NCI-H69 (cell line): ENCODE measurements around the gene FAM177A1.
A peak's percentile ranks its signal among the peaks of the same experiment; 100 is the strongest.
"Not testable (repeated sequence)": the region's sequence is repeated elsewhere in the genome, so short reads cannot be mapped to it uniquely, and the experiment has no call there.

Experiments used
- DNase-seq: peaks from one replicate; lab custom pipeline; 2025; lab: John Stamatoyannopoulos, UW

The FAM177A1 gene, protein sequence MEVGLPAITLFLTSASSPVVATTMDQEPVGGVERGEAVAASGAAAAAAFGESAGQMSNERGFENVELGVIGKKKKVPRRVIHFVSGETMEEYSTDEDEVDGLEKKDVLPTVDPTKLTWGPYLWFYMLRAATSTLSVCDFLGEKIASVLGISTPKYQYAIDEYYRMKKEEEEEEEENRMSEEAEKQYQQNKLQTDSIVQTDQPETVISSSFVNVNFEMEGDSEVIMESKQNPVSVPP

DNA sequence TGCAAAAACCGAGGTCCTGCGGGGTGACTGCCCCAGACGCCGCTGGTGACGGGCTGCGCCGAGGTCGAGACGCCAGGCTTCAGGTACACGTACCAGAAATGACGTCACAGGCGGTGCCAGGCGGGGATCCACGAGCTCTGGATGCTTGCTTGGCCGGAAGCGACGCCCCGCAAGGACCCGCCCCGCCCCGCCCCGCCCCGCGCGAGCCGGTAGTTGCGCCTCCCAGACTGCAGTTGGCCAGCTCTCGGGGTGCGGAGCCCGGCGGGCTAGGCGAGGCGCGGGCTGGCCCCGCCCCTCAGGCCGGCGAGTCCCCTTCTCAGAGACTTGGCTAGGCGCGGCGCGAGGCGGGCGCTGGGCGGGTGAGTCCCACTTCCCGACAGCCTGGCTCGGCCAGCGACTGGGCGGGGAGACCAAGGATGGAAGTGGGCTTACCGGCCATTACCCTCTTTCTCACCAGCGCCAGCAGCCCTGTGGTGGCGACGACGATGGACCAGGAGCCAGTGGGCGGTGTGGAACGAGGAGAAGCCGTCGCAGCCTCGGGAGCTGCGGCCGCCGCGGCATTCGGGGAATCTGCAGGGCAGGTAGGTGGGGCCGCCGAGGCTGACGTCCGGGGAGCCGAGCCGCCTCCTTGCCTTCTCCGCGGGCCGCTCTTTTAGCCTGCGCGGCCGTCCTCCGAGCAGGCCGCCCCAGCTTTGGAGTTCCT lies at the start of gene FAM177A1:
Gene FAM177A1, plus strand, starts transcription at position 225 of the 703 bp plus-strand sequence. Its CDS starts 192 bp downstream, at position 417.
- DNase-seq: peak; percentile 99

DNA sequence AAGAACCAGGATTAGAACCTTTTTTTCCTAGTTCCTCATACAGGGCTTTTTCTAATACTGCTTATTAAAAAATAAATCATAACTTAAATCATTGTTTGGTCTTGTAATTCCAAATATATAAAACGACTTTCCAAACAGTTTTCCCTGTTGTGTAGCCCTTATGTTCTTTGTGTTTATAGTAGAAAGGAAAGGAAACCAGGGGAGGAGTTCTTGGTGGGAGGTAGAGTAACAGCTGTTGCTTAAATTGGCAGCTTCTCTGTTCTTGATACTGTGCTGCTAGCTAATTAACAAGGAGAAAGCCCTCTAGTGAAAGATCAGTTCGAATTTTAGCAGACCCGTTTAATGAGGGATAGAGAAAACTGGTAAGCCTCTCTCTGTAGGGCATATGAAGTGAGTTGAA lies 48.3 kb upstream of the FAM177A1 start:
- peak; percentile 90 for DNase-seq

DNA sequence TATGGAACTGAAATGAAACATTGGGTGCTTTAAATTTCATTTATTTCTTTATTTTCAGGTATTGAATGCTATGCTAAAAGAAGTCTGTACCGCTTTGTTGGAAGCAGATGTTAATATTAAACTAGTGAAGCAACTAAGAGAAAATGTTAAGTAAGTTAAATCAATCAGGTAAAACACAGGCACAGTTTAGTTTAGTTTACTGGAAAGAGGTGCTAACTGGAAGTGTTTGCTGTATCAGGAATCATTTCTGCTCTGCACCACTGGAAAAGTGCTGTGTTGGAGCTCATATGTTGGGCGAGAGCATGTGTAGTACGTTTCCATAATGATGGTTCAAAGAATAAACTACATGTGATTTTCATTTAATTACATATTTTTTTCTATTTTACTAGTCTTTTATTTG lies 46.6 kb upstream of the FAM177A1 start:
- no peak for DNase-seq

DNA sequence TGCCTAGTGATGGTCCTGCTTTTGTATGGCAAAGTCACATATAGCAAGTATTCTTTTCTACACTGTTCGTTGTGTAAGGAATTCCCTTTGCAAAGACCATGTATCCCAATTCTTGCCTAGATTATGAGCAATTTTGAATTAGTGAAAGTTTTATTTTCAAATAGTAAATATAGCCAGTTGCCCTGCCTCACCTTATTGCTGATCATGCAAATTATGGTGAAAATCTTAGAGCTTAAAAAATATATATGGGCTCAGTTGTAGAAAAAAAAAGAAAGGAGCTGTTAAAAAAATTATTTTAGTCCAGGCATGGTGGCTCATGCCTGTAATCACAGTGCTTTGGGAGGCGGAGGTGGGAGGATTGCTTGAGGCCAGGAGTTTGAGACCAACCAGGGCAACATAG lies 44.5 kb upstream of the FAM177A1 start:
- no peak for DNase-seq

DNA sequence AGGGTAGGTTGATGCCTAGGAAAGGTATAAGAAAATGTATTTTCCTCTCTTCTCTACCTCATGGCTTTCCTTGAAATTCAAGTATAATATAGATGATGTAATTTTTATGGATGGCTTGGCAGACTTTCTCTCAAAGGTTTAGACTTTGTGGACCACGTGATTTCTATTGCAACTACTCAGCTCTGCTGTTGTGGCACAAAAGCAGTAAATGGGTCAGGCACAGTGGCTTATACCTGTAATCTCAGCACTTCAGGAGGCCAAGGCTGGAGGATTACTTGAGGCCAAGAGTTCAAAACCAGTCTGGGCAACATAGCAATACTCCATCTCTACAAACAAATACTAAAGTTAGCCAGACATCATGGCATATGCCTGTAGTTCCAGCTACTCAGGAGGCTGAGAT lies 41.2 kb upstream of the FAM177A1 start:
- DNase-seq: no peak

DNA sequence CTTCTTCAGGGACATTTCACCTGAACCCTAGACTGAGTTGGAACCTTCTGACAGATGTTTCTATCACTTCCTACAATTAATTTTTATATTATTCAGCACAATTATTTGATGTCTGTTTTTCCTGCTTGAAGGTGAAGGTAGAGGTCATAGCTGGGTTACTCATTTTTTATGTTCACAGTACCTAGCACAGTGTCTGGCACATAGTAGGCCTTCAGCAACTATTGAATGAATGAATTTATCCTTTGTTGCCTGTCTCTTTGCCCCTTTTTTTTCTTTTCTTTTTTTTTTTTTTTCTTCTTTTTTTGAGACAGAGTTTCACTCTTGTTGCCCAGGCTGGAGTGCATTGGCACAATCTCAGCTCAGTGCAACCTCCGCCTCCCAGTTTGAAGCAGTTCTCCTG lies 29.5 kb upstream of the FAM177A1 start:
- DNase-seq: no peak

DNA sequence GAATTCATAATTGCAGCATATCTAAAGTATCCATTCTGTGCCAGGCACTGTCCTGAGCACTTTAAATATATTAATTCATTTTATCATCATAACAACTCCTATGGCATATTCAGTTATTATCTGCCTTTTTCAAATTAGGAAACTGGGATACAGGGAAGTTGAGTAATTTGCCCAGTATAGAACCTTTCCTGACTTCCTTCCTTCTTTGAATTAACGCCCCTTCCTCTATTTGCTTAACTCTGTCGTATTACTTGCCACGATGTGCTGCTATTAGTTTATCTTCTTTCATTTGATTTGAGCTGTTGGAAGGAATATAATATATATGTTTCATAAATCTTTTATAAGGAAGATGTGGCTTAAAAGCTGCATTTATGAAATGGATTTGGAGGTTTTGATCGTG lies 25.4 kb upstream of the FAM177A1 start:
- no peak for DNase-seq

DNA sequence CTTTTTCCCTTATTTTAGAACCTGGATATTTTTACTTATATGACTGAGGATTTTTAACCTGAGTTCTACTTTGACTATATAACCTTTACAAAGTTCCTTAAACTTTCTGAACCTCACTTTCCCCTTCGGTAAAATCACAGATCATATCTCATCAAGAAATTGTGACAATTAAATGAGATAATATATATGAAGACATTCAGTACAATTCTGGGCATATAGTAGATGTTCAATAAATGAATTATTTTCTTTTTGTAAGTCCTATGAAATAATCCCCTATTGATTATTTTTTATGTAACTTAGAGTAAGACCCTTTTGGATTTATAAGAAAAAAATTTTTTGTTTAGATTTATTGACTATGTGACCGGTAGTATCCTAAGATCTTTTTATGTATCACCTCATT lies 17.6 kb upstream of the FAM177A1 start:
- DNase-seq: no peak

DNA sequence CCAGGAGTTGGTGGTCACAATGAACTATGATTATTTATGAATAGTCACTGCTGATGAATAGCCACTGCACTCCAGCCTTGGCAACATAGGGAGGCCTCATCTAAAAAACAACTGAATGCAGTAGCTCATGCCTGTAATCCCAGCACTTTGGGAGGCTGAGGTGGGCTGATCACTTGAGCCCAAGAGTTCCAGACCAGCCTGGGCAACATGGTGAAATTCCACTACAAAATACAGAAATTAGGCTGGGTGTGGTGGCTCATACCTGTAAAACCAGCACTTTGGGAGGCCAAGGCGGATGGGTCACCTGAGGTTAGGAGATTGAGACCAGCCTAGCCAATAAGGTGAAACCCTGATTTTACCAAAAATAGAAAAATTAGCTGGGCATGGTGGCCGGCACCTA lies 13.5 kb upstream of the FAM177A1 start:
- DNase-seq: no peak

DNA sequence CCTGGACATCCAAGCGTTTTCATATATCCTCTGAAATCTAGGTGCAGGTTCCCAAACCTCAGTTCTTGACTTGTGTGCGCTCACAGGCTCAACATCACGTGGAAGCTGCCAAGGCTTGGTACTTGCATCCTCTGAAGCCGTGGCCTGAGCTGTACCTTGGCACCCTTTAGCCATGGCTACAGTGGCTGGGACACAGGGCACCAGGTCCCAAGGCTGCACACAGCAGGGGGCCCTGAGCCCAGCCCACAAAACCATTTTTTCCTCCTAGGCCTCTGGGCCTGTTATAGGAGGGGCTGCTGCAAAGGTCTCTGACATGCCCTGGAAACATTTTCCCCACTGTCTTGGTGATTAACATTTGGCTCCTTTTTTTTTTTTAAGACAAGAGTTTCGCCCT lies 11.6 kb upstream of the FAM177A1 start:
- no peak for DNase-seq

DNA sequence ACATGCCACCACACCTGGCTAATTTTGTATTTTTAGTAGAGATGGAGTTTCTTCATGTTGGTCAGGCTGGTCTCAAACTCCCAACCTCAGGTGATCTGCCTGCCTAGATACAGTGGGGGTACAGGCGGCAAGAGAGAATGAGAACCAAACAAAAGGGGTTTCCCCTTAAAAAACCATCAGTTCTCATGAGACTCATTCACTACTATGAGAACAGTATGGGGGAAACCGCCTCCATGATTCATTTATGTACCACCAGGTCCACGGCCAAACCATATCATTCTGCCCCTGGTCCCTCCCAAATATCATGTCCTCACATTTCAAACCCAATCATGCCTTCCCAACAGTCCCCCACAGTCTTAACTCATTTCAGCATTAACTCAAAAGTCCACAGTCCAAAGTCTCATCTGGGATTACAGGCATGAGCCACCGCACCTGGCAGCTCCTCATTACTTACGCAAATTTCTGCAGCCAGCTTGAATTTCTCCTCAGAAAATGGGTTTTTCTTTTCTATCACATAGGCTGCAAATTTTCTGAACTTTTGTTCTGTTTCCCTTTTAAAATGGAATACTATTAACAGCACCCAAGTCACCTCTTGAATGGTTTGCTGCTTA lies 11.0 kb upstream of the FAM177A1 start:
- DNase-seq: not testable (repeated sequence)

DNA sequence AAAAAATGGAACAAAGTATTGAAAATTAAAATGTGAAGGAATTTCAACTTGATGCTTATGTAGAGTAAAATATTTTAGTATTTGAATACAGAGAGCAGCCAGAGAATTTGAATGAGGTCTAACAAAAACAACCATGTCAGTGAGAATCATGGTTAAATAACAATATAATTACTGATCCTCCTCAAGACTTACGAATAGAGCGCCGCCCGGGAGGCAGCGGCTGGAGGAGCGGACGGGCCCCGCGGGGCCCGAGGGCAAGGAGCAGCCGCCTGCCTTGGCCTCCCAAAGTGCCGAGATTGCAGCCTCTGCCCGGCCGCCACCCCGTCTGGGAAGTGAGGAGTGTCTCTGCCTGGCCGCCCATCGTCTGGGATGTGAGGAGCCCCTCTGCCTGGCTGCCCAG lies 7.8 kb upstream of the FAM177A1 start:
- not testable (repeated sequence) for DNase-seq

DNA sequence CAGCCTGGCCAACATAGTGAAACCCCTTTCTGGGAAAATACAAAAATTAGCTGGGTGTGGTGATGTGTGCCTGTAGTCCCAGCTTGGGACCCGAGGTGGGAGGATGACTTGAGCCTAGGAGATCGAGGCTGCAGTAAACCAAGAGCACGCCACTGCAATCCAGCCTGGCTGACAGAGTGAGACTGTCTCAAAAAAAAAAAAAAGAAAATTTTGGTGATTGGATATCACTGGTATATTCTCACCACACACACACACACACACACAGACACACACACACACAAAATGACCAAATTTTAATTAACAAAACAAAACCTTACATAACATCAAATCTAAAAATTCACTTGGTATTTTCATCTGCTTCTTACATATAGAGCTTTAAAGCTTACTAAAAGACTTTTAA lies 3.4 kb upstream of the FAM177A1 start:
- DNase-seq: no peak

DNA sequence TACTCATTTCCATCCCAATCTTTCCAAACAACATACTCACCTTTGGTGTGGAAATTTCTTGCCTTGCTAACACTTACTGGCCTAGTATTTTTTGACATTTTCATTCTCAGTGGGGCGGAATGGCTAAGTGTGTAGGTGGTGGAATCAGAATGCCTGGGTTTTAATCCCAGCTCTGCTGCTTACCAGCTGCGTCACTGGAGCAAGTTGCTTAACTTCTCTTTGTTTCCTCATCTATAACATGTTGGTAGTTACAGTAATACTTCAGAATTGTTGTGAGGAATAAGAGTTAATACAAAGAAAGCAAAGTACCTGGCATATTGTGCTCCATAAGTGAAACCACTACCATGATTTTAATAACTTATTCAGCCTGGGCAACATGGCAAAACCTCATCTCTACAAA lies 3.0 kb upstream of the FAM177A1 start:
- DNase-seq: no peak

DNA sequence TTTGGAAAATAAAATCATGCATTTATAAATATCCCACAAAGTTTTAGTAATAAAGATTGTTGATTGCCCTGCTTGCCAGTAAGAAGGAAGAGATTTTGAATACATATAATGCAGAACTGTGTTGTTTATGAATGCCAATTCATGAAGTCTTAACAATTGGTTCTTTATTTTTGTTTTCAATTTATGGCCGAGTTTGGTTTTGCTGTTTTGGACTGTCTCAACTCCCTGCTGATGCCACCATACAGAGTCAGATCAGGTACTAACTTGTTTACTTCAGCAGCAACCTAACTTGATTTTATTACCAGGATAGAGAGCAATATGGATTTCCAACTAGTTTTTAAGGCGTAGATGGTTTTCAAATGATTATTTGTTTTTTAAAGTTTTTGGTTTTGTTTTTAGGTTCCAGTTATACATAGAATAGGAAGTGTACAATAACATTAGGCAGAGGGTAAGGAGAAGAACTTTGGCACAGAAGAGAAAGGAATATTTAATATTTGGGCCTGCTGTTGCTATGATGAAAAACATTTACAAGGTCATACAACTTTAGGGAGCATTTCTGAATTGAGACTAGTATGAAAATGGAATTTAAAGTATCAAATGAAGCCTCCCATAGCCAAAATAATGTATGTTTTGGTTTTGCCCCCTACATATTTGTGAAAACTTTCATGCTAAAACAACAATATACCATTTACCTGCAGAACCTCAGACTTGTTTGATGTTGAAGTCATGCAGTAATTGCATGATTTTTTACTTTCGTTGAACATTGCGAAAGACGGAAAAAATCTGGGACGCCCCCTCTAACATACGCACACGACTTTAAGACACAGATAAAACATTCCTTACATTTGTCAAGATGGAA lies 904 bp upstream of the FAM177A1 start:
- no peak for DNase-seq

DNA sequence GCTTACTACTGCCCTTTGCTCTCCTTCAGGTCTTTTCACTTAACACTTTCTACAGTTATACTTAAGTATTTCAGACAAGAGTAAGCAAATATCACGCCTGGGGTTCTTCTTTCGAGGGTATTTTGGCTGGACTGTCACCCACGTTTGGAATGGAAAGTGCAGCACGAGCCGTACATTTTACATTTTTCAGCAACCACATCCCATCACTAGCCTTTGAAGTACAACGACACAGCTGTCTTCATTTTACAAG lies 349 bp upstream of the FAM177A1 start:
- no peak for DNase-seq

DNA sequence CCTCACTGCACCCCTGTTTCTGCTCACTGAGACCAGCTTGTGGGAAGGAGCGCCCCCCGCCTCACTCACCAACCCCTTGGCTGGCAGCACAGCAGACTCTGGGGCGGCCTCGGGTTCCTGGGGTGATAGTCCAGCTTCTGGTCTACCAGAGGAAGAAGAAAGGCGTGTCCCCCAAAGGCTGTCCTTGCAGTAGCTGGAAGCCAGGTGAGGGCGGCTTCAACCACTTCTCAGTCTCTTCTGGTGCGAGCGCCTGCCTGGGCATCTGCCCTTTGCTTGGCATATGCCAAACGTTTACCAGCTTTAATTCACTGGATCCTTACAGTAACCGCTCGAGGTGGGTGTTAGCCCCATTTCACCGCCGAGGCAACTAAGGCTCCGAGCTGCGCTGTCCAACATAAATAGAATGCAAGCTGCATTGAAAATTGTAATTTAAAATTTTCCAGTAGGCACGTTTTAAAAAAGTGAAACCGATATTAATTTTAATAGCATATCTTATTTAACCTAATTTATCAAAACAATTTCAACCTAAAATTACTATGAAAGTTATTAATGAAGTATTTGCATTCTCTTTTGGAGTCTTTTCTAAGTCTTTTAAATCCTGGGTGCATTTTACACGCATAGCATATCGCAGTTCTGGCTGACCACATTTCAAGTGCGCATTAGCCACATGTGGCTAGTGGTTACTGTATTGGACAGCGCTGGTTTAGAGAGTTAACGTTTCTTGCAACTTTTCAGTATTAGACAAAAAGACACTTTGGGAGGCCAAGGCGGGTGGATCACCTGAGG lies 872 bp downstream of the FAM177A1 start:
- peak; percentile 85 for DNase-seq

DNA sequence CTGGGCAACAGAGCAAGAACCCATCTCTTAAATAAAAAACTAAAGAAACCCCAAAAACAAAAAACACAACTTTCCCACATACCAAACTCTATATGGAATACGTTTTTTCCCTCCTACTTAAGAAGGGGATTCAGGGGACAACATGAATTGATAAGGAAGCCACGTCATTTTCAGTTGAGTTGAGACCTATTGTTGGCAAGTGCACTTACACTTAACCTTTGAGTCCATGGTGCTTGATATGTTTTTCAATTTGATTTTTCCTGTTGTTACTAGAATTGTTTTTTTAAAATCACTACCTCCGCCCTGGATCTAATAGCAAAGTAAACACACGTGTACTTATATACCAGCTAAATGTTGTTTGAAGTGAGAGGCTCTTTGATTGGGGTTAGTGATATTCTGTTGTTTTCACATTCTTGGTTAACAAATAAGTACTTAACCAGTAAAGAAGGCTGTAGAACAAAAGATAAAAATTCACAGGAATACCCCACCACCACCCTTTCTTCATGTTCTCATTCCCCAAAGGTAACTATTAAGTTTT lies 2.0 kb downstream of the FAM177A1 start:
- DNase-seq: no peak

DNA sequence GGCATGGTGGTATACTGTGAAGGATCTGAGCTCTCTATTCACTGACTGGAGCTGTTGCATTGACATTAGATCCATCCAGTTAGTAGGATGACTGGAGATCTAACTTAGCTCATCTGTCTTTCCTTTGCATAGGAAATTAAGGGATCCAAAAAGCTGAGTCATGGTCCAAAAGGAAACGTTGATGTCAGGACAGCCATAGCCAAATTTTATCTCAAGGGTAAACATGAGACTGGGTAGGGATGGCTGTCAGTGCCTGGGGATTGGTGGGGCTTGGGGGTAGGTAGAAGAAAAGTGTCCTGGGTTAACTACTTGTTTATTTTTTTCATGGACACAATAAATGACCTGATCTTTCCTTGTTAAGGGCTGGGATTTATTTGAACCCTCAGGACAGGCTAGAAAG lies 4.6 kb downstream of the FAM177A1 start:
- peak; percentile 6 for DNase-seq

DNA sequence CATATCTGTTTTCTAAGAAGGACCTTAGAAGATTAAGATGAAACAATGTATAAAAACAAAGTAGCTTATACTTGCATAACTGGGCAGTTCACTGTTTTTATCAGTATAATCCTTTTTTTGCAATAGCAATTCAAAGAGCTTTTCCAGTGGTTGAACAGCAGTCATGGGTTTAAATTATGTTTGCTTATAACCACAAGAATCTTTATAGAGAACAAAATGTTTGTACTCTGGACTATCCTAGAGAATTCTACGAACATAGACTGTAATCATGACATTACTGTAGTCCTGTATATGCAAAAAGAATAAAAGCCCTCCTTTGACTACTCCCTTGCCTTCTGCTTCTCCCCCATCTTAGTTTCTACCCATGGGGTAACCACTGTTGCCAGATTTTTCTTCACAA lies 5.7 kb downstream of the FAM177A1 start:
- no peak for DNase-seq

DNA sequence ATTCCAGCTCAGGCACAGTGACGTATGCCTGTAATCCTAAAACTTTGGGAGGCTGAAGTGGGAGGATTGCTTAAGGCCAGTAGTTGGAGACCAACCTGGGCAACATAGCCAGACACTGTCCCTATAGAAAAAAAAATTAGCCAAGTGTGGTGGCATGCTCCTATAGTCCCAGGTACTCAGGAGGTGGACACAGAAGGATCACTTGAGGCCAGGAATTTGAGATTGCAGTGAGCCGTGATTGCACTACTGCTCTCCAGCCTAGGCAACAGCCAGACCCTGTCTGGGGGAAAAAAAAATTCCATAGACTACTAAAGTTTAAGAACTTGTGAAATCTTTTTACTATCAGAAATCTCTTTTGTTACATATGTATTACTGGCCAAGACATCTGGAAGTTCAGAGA lies 6.6 kb downstream of the FAM177A1 start:
- no peak for DNase-seq
